Smooth muscle cell (in vitro differentiated cells): ENCODE data around the gene ACR. TPM values are rescaled to one million over a fixed set of nuclear protein-coding genes. Genes with fewer than 3 reads are reported as not detected.

Experiments used
- DNase-seq: peaks from one replicate; lab custom pipeline; 2025; ENCODE audit not compliant: unreplicated experiment; lab: John Stamatoyannopoulos, UW
- H2AFZ ChIP-seq: fragments of 200-600 bp; sonication (generic); 2 replicates; pipeline ENCODE4 v1.6.0; 2016; ENCODE audit warnings: antibody characterized with exemption, low read depth, mild to moderate bottlenecking
- H3F3A ChIP-seq: fragments of 200-600 bp; sonication (generic); 2 replicates; pipeline ENCODE4 v1.6.0; 2017; ENCODE audit warnings: antibody characterized with exemption, low read depth
- H3K27ac ChIP-seq: fragments of 200-600 bp; sonication (generic); 2 replicates; pipeline ENCODE4 v1.5.1; 2016; ENCODE audit warnings: low read depth, mild to moderate bottlenecking
- H3K27me3 ChIP-seq: fragments of 200-600 bp; sonication (generic); 2 replicates; pipeline ENCODE4 v1.6.1; 2016; ENCODE audit warnings: low read depth, mild to moderate bottlenecking
- H3K36me3 ChIP-seq: fragments of 200-600 bp; sonication (generic); 2 replicates; pipeline ENCODE4 v1.5.1; 2016; ENCODE audit warnings: low read depth
- H3K4me1 ChIP-seq: fragments of 200-600 bp; sonication (generic); 2 replicates; pipeline ENCODE4 v1.5.1; 2016; ENCODE audit warnings: low read depth
- H3K4me2 ChIP-seq: fragments of 200-600 bp; sonication (generic); 2 replicates; pipeline ENCODE4 v1.6.0; 2016; ENCODE audit warnings: mild to moderate bottlenecking
- H3K4me3 ChIP-seq: fragments of 200-600 bp; sonication (generic); 2 replicates; pipeline ENCODE4 v1.5.1; 2016; ENCODE audit warnings: mild to moderate bottlenecking
- H3K79me2 ChIP-seq: fragments of 200-600 bp; sonication (generic); 2 replicates; pipeline ENCODE4 v1.6.0; 2016; ENCODE audit warnings: low read depth, mild to moderate bottlenecking
- H3K9ac ChIP-seq: fragments of 200-600 bp; sonication (generic); 2 replicates; pipeline ENCODE4 v1.6.0; 2016; ENCODE audit warnings: low read depth
- H3K9me3 ChIP-seq: fragments of 200-600 bp; sonication (generic); replicated peaks from 2 replicates; pipeline ENCODE4 v1.5.1; 2016; ENCODE audit warnings: low read depth
- H4K20me1 ChIP-seq: fragments of 200-600 bp; sonication (generic); 2 replicates; pipeline ENCODE4 v1.6.0; 2016; ENCODE audit warnings: low read depth
- CTCF ChIP-seq: fragments of 200-600 bp; sonication (generic); IDR thresholded peaks from 2 replicates; pipeline ENCODE4 v1.5.1; 2017; ENCODE audit warnings: borderline replicate concordance, mild to moderate bottlenecking, antibody characterized with exemption; ENCODE audit not compliant: insufficient read depth, poor library complexity, severe bottlenecking
- WGBS: methylation state at CpG from one replicate; pipeline ENCODE4 v1.1.7; 2016; ENCODE audit warnings: low lambda C conversion rate; 5-methylcytosine and 5-hydroxymethylcytosine counted together
- polyA plus RNA-seq: library from polyadenylated mRNA; unstranded; fragments of >200 nt; fragmentation: Nextera tagmentation; extraction: Ambion mirVana; gene quantifications from 2 replicates; pipeline ENCODE4 v1.2.1, GENCODE V29; 2016
- total RNA-seq: library from RNA; depleted of rRNA; stranded (reverse); fragments of >200 nt; gene quantifications from 2 replicates; pipeline ENCODE4 v1.2.3, GENCODE V29; 2014

Gene ACR
- total and polyA plus RNA-seq, 2 experiments from 2014 or later = 0.27 TPM; not detected in 1

- Histone ChIP-seq H3F3A (no peaks in the 10 kb centered on the region), H3K4me1 (no peaks in the 10 kb centered on the region), H3K9me3 (no peaks in the 10 kb centered on the region), H2AFZ (no peak overlapping the region), H3K4me3 (no peak overlapping the region), H4K20me1 (peaks cover 28% of the 10 kb centered on the region), H3K4me2 (peak overlapping the region; percentile 44), H3K27ac (no peak overlapping the region), H3K36me3 (no peaks in the 10 kb centered on the region), H3K27me3 (no peaks in the 10 kb centered on the region), H3K9ac (no peak overlapping the region), H3K79me2 (no peaks in the 10 kb centered on the region)
- no peak for TF ChIP-seq CTCF
- WGBS = 94% methylated on average over 37 of the region's 37 CpGs
- no peak for DNase-seq
Observed at GRCh38 chr22:50704510-50705218, 33.3 kb upstream of the ACR start.

GRCh38 chr22:50705219-50705691, 32.7 kb upstream of the ACR start:
- WGBS = 60% methylated on average over 5 of the region's 23 CpGs
- Histone ChIP-seq H3K9me3 (no peaks in the 10 kb centered on the region), H3K4me2 (peak overlapping the region; percentile 44)

GRCh38 chr22:50705851-50706351, 32.1 kb upstream of the ACR start:
- Histone ChIP-seq H3F3A (no peaks in the 10 kb centered on the region), H3K4me3 (no peak overlapping the region), H3K36me3 (no peaks in the 10 kb centered on the region), H3K27me3 (no peaks in the 10 kb centered on the region), H3K4me1 (no peaks in the 10 kb centered on the region), H3K9me3 (no peaks in the 10 kb centered on the region), H3K79me2 (no peaks in the 10 kb centered on the region), H3K27ac (no peak overlapping the region), H4K20me1 (peaks cover 17% of the 10 kb centered on the region), H2AFZ (no peak overlapping the region), H3K4me2 (no peak overlapping the region), H3K9ac (no peak overlapping the region)
- no peak for DNase-seq
- TF ChIP-seq CTCF = no peak
- 95% methylated on average over 27 of the region's 27 CpGs for WGBS

More at GRCh38 chr22:50705219-50705691, 32.7 kb upstream of the ACR start:
- H3K4me3 ChIP-seq = no peak overlapping the region
- no peaks in the 10 kb centered on the region for H3K79me2 ChIP-seq
- no peaks in the 10 kb centered on the region for H3K27me3 ChIP-seq
- peaks cover 23% of the 10 kb centered on the region for H4K20me1 ChIP-seq
- no peak overlapping the region for H2AFZ ChIP-seq
- H3K27ac ChIP-seq = no peak overlapping the region
- no peak for DNase-seq
- H3K9ac ChIP-seq = no peak overlapping the region
- no peaks in the 10 kb centered on the region for H3K4me1 ChIP-seq
- no peaks in the 10 kb centered on the region for H3F3A ChIP-seq
- no peak for TF ChIP-seq CTCF
- no peaks in the 10 kb centered on the region for H3K36me3 ChIP-seq
